H1 (cell line): Measurements from ENCODE around the gene ZMIZ1. TPM values are rescaled to one million over a fixed set of nuclear protein-coding genes. Genes with fewer than 3 reads are reported as not detected.

ENCODE experiments used
- CTCF ChIA-PET: fragments of 300-600 bp; sonication (Branson Sonifier 250); formaldehyde crosslinking; loops from one replicate; lab custom pipeline; 2021; ENCODE audit not compliant: partially characterized antibody; lab: Charles Lee
- POLR2A ChIA-PET: fragments of 300-600 bp; sonication (Branson Sonifier 250); formaldehyde crosslinking; loops from one replicate; lab custom pipeline; 2021; ENCODE audit warnings: inconsistent platforms; ENCODE audit not compliant: partially characterized antibody; lab: Charles Lee
- DNase-seq, 2 experiments: peaks; one replicate each; pipeline versions ENCODE4 v3.0.0 to v3.0.0-alpha.2; 2010 to 2022; ENCODE audit warnings: low spot score in 2 of 2, low read depth in 1 of 2, mixed read lengths in 1 of 2
- FAIRE-seq: peaks from 2 replicates; lab custom pipeline; 2011; peaks lifted over from hg19 to GRCh38; lab: Jason Lieb, UNC
- H2AFZ ChIP-seq: 2 replicates; pipeline ENCODE4 v1.8.1; 2012; ENCODE audit warnings: low read length, inconsistent platforms
- H2AK5ac ChIP-seq: 2 replicates; pipeline ENCODE4 v1.6.1; 2013; ENCODE audit warnings: low read depth, low read length
- H2BK120ac ChIP-seq: replicated peaks from 2 replicates; pipeline ENCODE3; 2013; ENCODE audit warnings: low read depth, low read length, inconsistent platforms
- H2BK12ac ChIP-seq: 2 replicates; pipeline ENCODE4 v1.6.1; 2013; ENCODE audit warnings: low read depth, low read length
- H2BK15ac ChIP-seq: 2 replicates; pipeline ENCODE4 v1.6.1; 2013; ENCODE audit warnings: low read length
- H2BK20ac ChIP-seq: 2 replicates; pipeline ENCODE4 v1.6.1; 2013; ENCODE audit warnings: low read length
- H2BK5ac ChIP-seq: 2 replicates; pipeline ENCODE4 v1.6.1; 2013; ENCODE audit warnings: low read depth, low read length
- H3K14ac ChIP-seq: 2 replicates; pipeline ENCODE4 v1.6.1; 2013; ENCODE audit warnings: inconsistent platforms; ENCODE audit not compliant: insufficient read length
- H3K18ac ChIP-seq: 2 replicates; pipeline ENCODE4 v1.6.1; 2013; ENCODE audit warnings: low read length; ENCODE audit errors: extremely low read depth
- H3K23ac ChIP-seq: 2 replicates; pipeline ENCODE4 v1.6.1; 2013; ENCODE audit warnings: inconsistent platforms; ENCODE audit not compliant: insufficient read length
- H3K23me2 ChIP-seq: 2 replicates; pipeline ENCODE4 v1.6.1; 2013; ENCODE audit warnings: low read depth, low read length
- H3K27ac ChIP-seq: 2 replicates; pipeline ENCODE4 v1.6.1; 2011; ENCODE audit warnings: low read depth, low read length, inconsistent platforms
- H3K27me3 ChIP-seq, 4 experiments: replicated peaks in 1 of 4; 1 replicate in 1 of 4; 2 replicates in 3 of 4; pipeline versions ENCODE4 v1.6.1 to v1.8.1; 2011 to 2013; ENCODE audit warnings: low read length in 3 of 4, mild to moderate bottlenecking in 3 of 4, inconsistent platforms in 2 of 4, mixed read lengths in 2 of 4, moderate library complexity in 1 of 4; ENCODE audit not compliant: control insufficient read depth in 3 of 4, insufficient read depth in 3 of 4; ENCODE audit errors: extremely low read depth in 1 of 4
- H3K36me3 ChIP-seq, 4 experiments: 2 replicates each; pipeline versions ENCODE4 v1.6.1 to v1.8.1; 2011 to 2013; ENCODE audit warnings: mild to moderate bottlenecking in 4 of 4, low read length in 3 of 4, moderate library complexity in 2 of 4, control low read depth in 1 of 4, inconsistent platforms in 1 of 4; ENCODE audit not compliant: insufficient read depth in 4 of 4, control insufficient read depth in 2 of 4
- H3K4ac ChIP-seq: replicated peaks from 2 replicates; pipeline ENCODE3; 2013; ENCODE audit warnings: low read length, low read depth, mixed read lengths, inconsistent platforms; ENCODE audit not compliant: insufficient read length
- H3K4me1 ChIP-seq, 4 experiments: replicated peaks in 1 of 4; 1 replicate in 1 of 4; 2 replicates in 3 of 4; pipeline versions ENCODE4 v1.6.1 to v1.8.1; 2011 to 2013; ENCODE audit warnings: low read length in 3 of 4, inconsistent platforms in 2 of 4, mixed read lengths in 1 of 4; ENCODE audit not compliant: insufficient read depth in 4 of 4, control insufficient read depth in 3 of 4
- H3K4me2 ChIP-seq, 2 experiments: 2 replicates each; pipeline versions ENCODE4 v1.6.1 to v1.8.1; 2011 to 2013; ENCODE audit warnings: low read depth in 2 of 2, low read length in 2 of 2, control low read depth in 1 of 2, inconsistent platforms in 1 of 2, mild to moderate bottlenecking in 1 of 2; ENCODE audit not compliant: insufficient read depth in 1 of 2
- H3K4me3 ChIP-seq, 4 experiments: fragments of 200-600, 300-600 bp in 1 of 4; sonication (generic), shearing (Covaris generic), sonication (Bioruptor Twin) in 1 of 4; 2 replicates each; pipeline versions ENCODE4 v1.5.1 to v1.8.1; 2011 to 2016; ENCODE audit warnings: low read length in 4 of 4, low read depth in 3 of 4, control low read depth in 2 of 4, inconsistent platforms in 2 of 4, mild to moderate bottlenecking in 2 of 4, mixed read lengths in 1 of 4, moderate library complexity in 1 of 4; ENCODE audit not compliant: insufficient read depth in 2 of 4; ENCODE audit errors: extremely low read depth in 1 of 4
- H3K56ac ChIP-seq: replicated peaks from 2 replicates; pipeline ENCODE3; 2013; ENCODE audit warnings: low read depth, mild to moderate bottlenecking, mixed read lengths, low read length, inconsistent platforms; ENCODE audit not compliant: insufficient read length
- H3K79me1 ChIP-seq: 2 replicates; pipeline ENCODE4 v1.6.1; 2013; ENCODE audit warnings: low read depth, low read length, control low read depth
- H3K79me2 ChIP-seq, 2 experiments: 2 replicates each; pipeline versions ENCODE4 v1.6.1 to v1.8.1; 2012 to 2013; ENCODE audit warnings: low read length in 2 of 2, mild to moderate bottlenecking in 2 of 2, inconsistent platforms in 1 of 2; ENCODE audit not compliant: insufficient read depth in 2 of 2, control insufficient read depth in 1 of 2
- H3K9ac ChIP-seq, 4 experiments: replicated peaks in 1 of 4; 1 replicate in 1 of 4; 2 replicates in 3 of 4; pipeline versions ENCODE4 v1.6.1 to v1.8.1; 2011 to 2013; ENCODE audit warnings: low read depth in 3 of 4, low read length in 3 of 4, control low read depth in 2 of 4, mild to moderate bottlenecking in 2 of 4, moderate library complexity in 2 of 4, inconsistent platforms in 1 of 4; ENCODE audit errors: extremely low read depth in 1 of 4
- H3K9me3 ChIP-seq, 2 experiments: 2 replicates each; pipeline versions ENCODE4 v1.6.1 to v1.8.1; 2012 to 2013; ENCODE audit warnings: mild to moderate bottlenecking in 2 of 2, moderate library complexity in 2 of 2, control low read depth in 1 of 2, inconsistent platforms in 1 of 2, low read depth in 1 of 2, low read length in 1 of 2, mixed read lengths in 1 of 2; ENCODE audit not compliant: insufficient read depth in 2 of 2
- H4K20me1 ChIP-seq, 2 experiments: replicated peaks in 1 of 2; 2 replicates each; pipeline versions ENCODE3 to v1.8.1; 2011 to 2013; ENCODE audit warnings: inconsistent platforms in 2 of 2, low read length in 2 of 2, mild to moderate bottlenecking in 1 of 2; ENCODE audit not compliant: insufficient read depth in 2 of 2, control insufficient read depth in 1 of 2
- H4K5ac ChIP-seq: 2 replicates; pipeline ENCODE4 v1.6.1; 2013; ENCODE audit warnings: low read length, low read depth, mixed read lengths, inconsistent platforms; ENCODE audit not compliant: insufficient read length
- H4K8ac ChIP-seq: 2 replicates; pipeline ENCODE4 v1.8.0; 2013; ENCODE audit warnings: mild to moderate bottlenecking, moderate library complexity, low read length, inconsistent platforms; ENCODE audit not compliant: insufficient read depth; ENCODE audit errors: extremely low read depth
- H4K91ac ChIP-seq: replicated peaks from 2 replicates; pipeline ENCODE3; 2013; ENCODE audit warnings: low read length, mixed read lengths, inconsistent platforms; ENCODE audit not compliant: insufficient read length
- CEBPB ChIP-seq: IDR thresholded peaks from 2 replicates; pipeline ENCODE4 v1.6.1; 2012; ENCODE audit warnings: low read depth, low read length
- FOSL1 ChIP-seq: IDR thresholded peaks from 2 replicates; pipeline ENCODE4 v1.6.1; 2011; ENCODE audit warnings: mild to moderate bottlenecking, low read depth, low read length, moderate library complexity; ENCODE audit not compliant: insufficient read depth
- GABPA ChIP-seq: IDR thresholded peaks from 2 replicates; pipeline ENCODE4 v1.6.1; 2011; ENCODE audit warnings: mild to moderate bottlenecking, low read length, moderate library complexity, borderline replicate concordance; ENCODE audit not compliant: insufficient read depth
- GTF2F1 ChIP-seq: IDR thresholded peaks from 2 replicates; pipeline ENCODE4 v1.6.1; 2012; ENCODE audit warnings: low read depth, low read length, improper control_type of control experiment, borderline replicate concordance
- JUN ChIP-seq: IDR thresholded peaks from 2 replicates; pipeline ENCODE4 v1.6.1; 2011; ENCODE audit warnings: low read depth, mild to moderate bottlenecking, improper control_type of control experiment, low read length
- POU5F1 ChIP-seq: IDR thresholded peaks from 2 replicates; pipeline ENCODE4 v1.6.1; 2011; ENCODE audit warnings: low read depth, mild to moderate bottlenecking, low read length, moderate library complexity
- RBBP5 ChIP-seq: IDR thresholded peaks from 2 replicates; pipeline ENCODE4 v1.7.1; 2012; ENCODE audit warnings: low read depth, mild to moderate bottlenecking, inconsistent platforms, low read length, moderate library complexity, borderline replicate concordance
- SP1 ChIP-seq: IDR thresholded peaks from 2 replicates; pipeline ENCODE4 v1.6.1; 2011; ENCODE audit warnings: low read depth, low read length
- TAF1 ChIP-seq: IDR thresholded peaks from 2 replicates; pipeline ENCODE4 v1.6.1; 2011; ENCODE audit warnings: mild to moderate bottlenecking, low read depth, low read length
- WGBS, 2 experiments: shearing (Covaris generic) in 1 of 2; methylation state at CpG; one replicate each; pipeline versions ENCODE4 v1.1.6 to v1.1.7; 2013 to 2015; ENCODE audit warnings: low lambda C conversion rate in 2 of 2, mixed read lengths in 2 of 2, inconsistent platforms in 1 of 2, low coverage in 1 of 2, missing lambda C conversion rate in 1 of 2; ENCODE audit not compliant: insufficient replicate concordance in 2 of 2, insufficient coverage in 1 of 2, insufficient read length in 1 of 2; ENCODE audit errors: extremely low coverage in 1 of 2, missing lambda C conversion rate in 1 of 2; 5-methylcytosine and 5-hydroxymethylcytosine counted together
- polyA plus RNA-seq, 7 experiments: library from polyadenylated mRNA; depleted of rRNA in 3 of 7; stranded (reverse) in 5 of 7; unstranded in 2 of 7; fragments of >200 nt in 5 of 7; fragments of 200-250 nt in 2 of 7; gene quantifications; 1 replicate in 5 of 7; 2 replicates in 1 of 7; 4 replicates in 1 of 7; pipeline versions ENCODE4 v1.2.1 to v1.2.3, GENCODE V29; 2011 to 2013; ENCODE audit warnings: missing spikeins in 2 of 7, mixed read lengths in 2 of 7
- total RNA-seq: library from RNA; stranded (reverse); fragmentation: NEBNext Ultra II Directional; extraction: Animal tissue kit (Norgen Biotek cat#: 25700); gene quantifications from 2 replicates; pipeline ENCODE4 v1.2.1, GENCODE V29; 2021

The ZMIZ1 gene
- total and polyA plus RNA-seq, 2 of the 8 experiments (the other 6 are each of a cell fraction or from before 2014, with no cell fraction given), result 8.1 to 28.0 TPM

DNA sequence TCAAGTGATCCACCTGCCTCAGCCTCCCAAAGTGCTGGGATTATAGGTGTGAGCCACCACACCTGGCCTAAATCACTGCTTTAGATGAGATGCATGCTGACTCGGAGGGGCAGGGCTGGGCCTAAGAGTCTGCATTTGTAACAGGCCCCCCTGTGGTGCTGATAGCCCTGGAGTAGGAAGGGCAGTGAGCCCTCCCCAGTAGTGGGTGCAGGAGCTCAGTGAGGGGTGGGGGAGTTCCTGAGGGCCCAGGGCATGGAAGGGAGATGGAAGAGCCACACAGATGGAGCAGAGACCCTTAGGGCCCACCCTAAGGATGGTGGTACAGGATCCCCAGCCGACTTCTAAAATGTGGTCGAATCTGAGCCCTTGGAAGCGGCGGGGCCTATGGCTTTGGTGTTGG is 146.8 kb downstream of the ZMIZ1 start:
- Histone ChIP-seq H4K8ac (no peak overlapping the region), H4K91ac (no peak overlapping the region), H3K56ac (no peak overlapping the region), H4K20me1 (peaks cover 0 to 10% of the 10 kb centered on the region in 2 experiments), H3K9me3 (no peaks in the 10 kb centered on the region), H2BK15ac (no peak overlapping the region), H3K79me1 (no peaks in the 10 kb centered on the region; the same call in 1 of the 2 replicates), H3K23ac (no peak overlapping the region), H2BK5ac (no peak overlapping the region), H3K4me3 (no peak overlapping the region), H2BK120ac (no peak overlapping the region), H3K36me3 (peaks cover 0 to 19% (median 8%) of the 10 kb centered on the region in 4 experiments; a peak in 5 of 8 replicates), H3K27me3 (no peaks in the 10 kb centered on the region), H3K9ac (no peak overlapping the region), H4K5ac (no peak overlapping the region), H2BK20ac (no peak overlapping the region), H2BK12ac (no peak overlapping the region), H2AFZ (no peak overlapping the region), H3K4me1 (peaks cover 0 to 7% (median 4%) of the 10 kb centered on the region in 4 experiments; a peak in 4 of 7 replicates), H3K23me2 (no peaks in the 10 kb centered on the region), H3K27ac (no peak overlapping the region), H3K79me2 (no peaks in the 10 kb centered on the region), H3K4ac (no peak overlapping the region), H2AK5ac (no peak overlapping the region), H3K14ac (no peak overlapping the region), H3K18ac (no peak overlapping the region), H3K4me2 (no peak overlapping the region)
- no peak for DNase-seq
- TF ChIP-seq GTF2F1 (no peak), FOSL1 (no peak), RBBP5 (no peak), SP1 (no peak), POU5F1 (no peak), TAF1 (no peak), JUN (no peak), GABPA (no peak), CEBPB (no peak)
- 97% methylated on average over 5 of the region's 5 CpGs; no CpG with 5 or more reads in 1 of the 2 experiments for WGBS, 2 experiments
- POLR2A ChIA-PET, result interaction anchor here (1.0 kb wide), 1 partner anchor 13 kb away, joined by 3 read pairs; no protein-coding TSS in a partner anchor
- no peak for FAIRE-seq
- CTCF ChIA-PET, result no interaction called here
